ENCODE results near the gene RARRES1. TPM values are rescaled to one million over a fixed set of nuclear protein-coding genes. Genes with fewer than 3 reads are reported as not detected.
A peak's percentile ranks its signal among the peaks of the same experiment; 100 is the strongest.

RARRES1 gene, protein sequence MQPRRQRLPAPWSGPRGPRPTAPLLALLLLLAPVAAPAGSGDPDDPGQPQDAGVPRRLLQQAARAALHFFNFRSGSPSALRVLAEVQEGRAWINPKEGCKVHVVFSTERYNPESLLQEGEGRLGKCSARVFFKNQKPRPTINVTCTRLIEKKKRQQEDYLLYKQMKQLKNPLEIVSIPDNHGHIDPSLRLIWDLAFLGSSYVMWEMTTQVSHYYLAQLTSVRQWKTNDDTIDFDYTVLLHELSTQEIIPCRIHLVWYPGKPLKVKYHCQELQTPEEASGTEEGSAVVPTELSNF
- 2.4 and 2.8 TPM in 2 replicates for total RNA-seq
- long read RNA-seq, partial matches to known transcripts: 0 of 1 reads
- long read RNA-seq, other reads (novel, unspliced or antisense): 0 of 1 reads

DNA sequence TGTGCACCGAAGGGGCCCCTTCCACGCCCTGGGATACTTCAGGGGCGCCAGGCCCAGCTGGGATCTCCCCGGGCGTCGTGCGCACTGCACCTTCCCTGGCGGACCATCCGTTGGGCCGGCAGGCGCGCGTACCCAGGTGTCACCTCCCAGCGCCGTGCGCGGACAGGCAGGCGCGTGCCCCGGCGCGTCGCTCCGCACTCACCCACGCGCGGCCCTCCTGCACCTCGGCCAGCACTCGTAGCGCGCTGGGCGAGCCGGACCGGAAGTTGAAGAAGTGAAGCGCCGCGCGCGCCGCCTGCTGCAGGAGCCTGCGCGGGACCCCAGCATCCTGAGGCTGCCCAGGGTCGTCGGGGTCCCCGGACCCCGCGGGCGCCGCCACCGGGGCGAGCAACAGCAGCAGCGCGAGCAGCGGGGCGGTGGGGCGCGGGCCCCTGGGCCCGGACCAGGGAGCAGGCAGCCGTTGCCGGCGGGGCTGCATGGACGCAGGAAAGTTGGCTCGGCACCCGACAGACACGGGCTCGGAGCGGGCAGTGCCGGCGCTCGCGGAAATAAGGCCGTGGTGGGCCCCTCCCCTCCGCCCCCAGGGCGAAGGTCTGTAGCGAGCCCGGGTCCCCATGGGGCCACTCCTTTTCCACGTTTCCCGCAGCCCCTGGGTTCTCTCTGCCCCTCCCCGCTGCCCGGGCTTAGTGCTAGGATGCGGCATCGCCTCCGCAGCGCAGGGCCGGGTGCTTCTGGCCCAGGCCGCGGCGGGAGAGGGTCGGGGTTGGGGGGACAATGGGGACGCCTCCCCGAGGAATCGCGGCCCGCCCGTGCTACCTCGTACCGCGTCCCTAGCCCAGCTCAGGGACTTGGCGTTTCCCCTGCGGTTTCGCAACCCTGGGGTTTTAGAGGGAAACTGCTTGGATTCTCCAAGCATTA lies at the start of gene RARRES1:
Gene RARRES1, minus strand, starts transcription at position 520 of the 918 bp plus-strand sequence. Its CDS starts 42 bp downstream, at position 478.
- Mint-ChIP-seq H3K27ac (ENCODE audit: unreplicated experiment) (no peak within 1 kb of the TSS), H3K4me1 (ENCODE audit: unreplicated experiment) (peaks cover 17% of the 10 kb centered on the region), H3K36me3 (ENCODE audit: unreplicated experiment) (peaks cover 2% of the 10 kb centered on the region), H3K4me3 (ENCODE audit: unreplicated experiment) (peak within 1 kb of the TSS; percentile 48), H3K27me3 (ENCODE audit: unreplicated experiment) (no peaks in the 10 kb centered on the region), H3K9me3 (ENCODE audit: unreplicated experiment) (peaks cover 7% of the 10 kb centered on the region)
- DNase-seq (ENCODE audit: extremely low spot score, unreplicated experiment): no peak
- TF ChIP-seq, protein P1, sequence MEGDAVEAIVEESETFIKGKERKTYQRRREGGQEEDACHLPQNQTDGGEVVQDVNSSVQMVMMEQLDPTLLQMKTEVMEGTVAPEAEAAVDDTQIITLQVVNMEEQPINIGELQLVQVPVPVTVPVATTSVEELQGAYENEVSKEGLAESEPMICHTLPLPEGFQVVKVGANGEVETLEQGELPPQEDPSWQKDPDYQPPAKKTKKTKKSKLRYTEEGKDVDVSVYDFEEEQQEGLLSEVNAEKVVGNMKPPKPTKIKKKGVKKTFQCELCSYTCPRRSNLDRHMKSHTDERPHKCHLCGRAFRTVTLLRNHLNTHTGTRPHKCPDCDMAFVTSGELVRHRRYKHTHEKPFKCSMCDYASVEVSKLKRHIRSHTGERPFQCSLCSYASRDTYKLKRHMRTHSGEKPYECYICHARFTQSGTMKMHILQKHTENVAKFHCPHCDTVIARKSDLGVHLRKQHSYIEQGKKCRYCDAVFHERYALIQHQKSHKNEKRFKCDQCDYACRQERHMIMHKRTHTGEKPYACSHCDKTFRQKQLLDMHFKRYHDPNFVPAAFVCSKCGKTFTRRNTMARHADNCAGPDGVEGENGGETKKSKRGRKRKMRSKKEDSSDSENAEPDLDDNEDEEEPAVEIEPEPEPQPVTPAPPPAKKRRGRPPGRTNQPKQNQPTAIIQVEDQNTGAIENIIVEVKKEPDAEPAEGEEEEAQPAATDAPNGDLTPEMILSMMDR (IDR thresholded peaks at IDR 0.05): peak; percentile 16

DNA sequence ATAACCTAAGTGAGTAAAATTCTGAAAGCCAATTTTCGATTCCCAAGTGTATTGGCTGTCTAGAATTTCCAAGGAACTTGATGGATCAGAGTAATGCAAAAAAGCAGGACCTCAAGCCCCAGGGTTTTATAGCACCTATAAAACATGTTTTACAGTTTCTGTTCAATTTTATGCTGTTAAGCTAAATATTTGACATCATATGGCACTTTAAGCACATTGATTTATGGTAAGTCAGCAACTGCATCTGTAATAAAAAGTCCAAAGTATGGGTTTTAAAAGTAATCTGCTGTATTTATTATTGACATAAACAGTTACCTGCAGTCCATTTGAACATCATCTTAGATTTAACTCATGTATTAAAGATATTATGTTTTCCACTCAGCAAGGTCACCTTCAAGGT lies 49.6 kb upstream of the RARRES1 start:
- TF ChIP-seq, protein P1 (IDR thresholded peaks at IDR 0.05): no peak
- Mint-ChIP-seq H3K9me3 (ENCODE audit: unreplicated experiment) (peaks cover 5% of the 10 kb centered on the region), H3K27ac (ENCODE audit: unreplicated experiment) (no peak overlapping the region), H3K36me3 (ENCODE audit: unreplicated experiment) (peaks cover 4% of the 10 kb centered on the region), H3K4me3 (ENCODE audit: unreplicated experiment) (no peak overlapping the region), H3K27me3 (ENCODE audit: unreplicated experiment) (no peaks in the 10 kb centered on the region), H3K4me1 (ENCODE audit: unreplicated experiment) (no peaks in the 10 kb centered on the region)
- no peak for DNase-seq (ENCODE audit: extremely low spot score, unreplicated experiment)

DNA sequence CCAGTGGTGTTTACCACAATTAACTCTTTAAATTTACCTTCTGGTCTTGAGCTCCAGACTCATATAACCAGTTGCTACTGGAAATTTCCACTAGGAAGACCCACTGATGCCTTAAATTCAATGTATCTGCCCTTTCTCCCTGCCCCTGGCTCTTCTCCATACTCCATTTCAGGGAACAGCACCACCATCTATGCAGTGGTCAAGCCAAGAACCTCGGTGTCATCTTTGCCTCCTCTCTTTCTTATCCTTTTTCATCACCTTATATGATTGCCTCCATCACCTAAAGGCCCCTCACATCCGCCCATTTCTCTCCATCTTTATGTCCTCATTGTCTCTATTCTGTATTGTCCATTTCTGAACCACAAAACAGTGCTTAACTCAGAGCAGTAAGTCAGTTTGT lies 48.9 kb upstream of the RARRES1 start:
- Mint-ChIP-seq H3K36me3 (ENCODE audit: unreplicated experiment) (peaks cover 4% of the 10 kb centered on the region), H3K4me1 (ENCODE audit: unreplicated experiment) (no peaks in the 10 kb centered on the region), H3K27me3 (ENCODE audit: unreplicated experiment) (no peaks in the 10 kb centered on the region), H3K4me3 (ENCODE audit: unreplicated experiment) (no peak overlapping the region), H3K27ac (ENCODE audit: unreplicated experiment) (no peak overlapping the region), H3K9me3 (ENCODE audit: unreplicated experiment) (peaks cover 5% of the 10 kb centered on the region)
- TF ChIP-seq, protein P1 (IDR thresholded peaks at IDR 0.05): no peak
- DNase-seq (ENCODE audit: extremely low spot score, unreplicated experiment): no peak

DNA sequence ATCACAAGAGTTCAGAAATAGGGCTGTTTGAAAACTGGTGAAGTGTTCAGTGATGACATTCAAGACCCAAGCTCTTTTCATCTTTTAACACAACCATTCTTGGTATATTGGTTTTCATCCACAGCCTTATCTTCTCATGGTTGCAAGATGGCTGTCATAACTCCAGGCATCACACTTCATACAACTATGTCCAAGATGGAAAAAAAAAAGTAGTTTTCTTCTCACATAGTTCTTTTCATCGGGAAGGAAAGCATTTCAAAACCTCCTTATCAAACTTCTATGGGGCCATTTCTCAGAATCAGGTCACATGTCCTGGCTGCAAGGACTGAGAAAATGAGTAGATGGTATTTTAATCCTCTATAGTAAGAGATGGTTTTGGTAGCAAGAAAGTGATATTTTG lies 48.5 kb upstream of the RARRES1 start:
- TF ChIP-seq, protein P1 (IDR thresholded peaks at IDR 0.05): no peak
- Mint-ChIP-seq H3K4me3 (ENCODE audit: unreplicated experiment) (no peak overlapping the region), H3K27ac (ENCODE audit: unreplicated experiment) (no peak overlapping the region), H3K9me3 (ENCODE audit: unreplicated experiment) (peaks cover under 1% of the 10 kb centered on the region), H3K4me1 (ENCODE audit: unreplicated experiment) (no peaks in the 10 kb centered on the region), H3K36me3 (ENCODE audit: unreplicated experiment) (peaks cover under 1% of the 10 kb centered on the region), H3K27me3 (ENCODE audit: unreplicated experiment) (no peaks in the 10 kb centered on the region)
- DNase-seq (ENCODE audit: extremely low spot score, unreplicated experiment): no peak
